Effector memory CD8-positive, alpha-beta T cell (primary cell): ENCODE measurements around the gene ATP12A.

Experiments used
- ATAC-seq: fragments of 150-1000 bp; cut with Tn5 transposase; replicated peaks from 2 replicates; pipeline ENCODE4 v1.10.0; 2021; ENCODE audit warnings: mild to moderate bottlenecking, moderate library complexity
- DNase-seq, 3 experiments: peaks; one replicate each; pipeline ENCODE4 v3.0.0; 2021
- H3K27ac Mint-ChIP-seq, 2 donors: one replicate each; pipeline ENCODE4 v1.8.0; 2022; ENCODE audit warnings: mild to moderate bottlenecking in 2 of 2, mixed read lengths in 2 of 2, moderate library complexity in 2 of 2
- H3K27me3 Mint-ChIP-seq, 2 donors: one replicate each; pipeline ENCODE4 v1.8.0; 2022; ENCODE audit warnings: mixed read lengths in 2 of 2
- H3K36me3 Mint-ChIP-seq: one replicate; pipeline ENCODE4 v1.8.0; 2022; ENCODE audit warnings: mild to moderate bottlenecking, moderate library complexity, mixed read lengths; ENCODE audit not compliant: insufficient read depth
- H3K4me1 Mint-ChIP-seq, 2 donors: one replicate each; pipeline ENCODE4 v1.8.0; 2022; ENCODE audit warnings: low read depth in 2 of 2, mixed read lengths in 2 of 2
- H3K4me3 Mint-ChIP-seq, 2 donors: one replicate each; pipeline ENCODE4 v1.8.0; 2022; ENCODE audit warnings: mild to moderate bottlenecking in 2 of 2, mixed read lengths in 2 of 2, moderate library complexity in 2 of 2
- H3K9me3 Mint-ChIP-seq, 2 donors: one replicate each; pipeline ENCODE4 v1.8.0; 2022; ENCODE audit warnings: mixed read lengths in 2 of 2

The ATP12A gene

GRCh38 chr13:24651718-24652345 is 28.4 kb upstream of the ATP12A start:
- Mint-ChIP-seq H3K36me3 (no peaks in the 10 kb centered on the region), H3K9me3 (no peaks in the 10 kb centered on the region), H3K4me1 (no peaks in the 10 kb centered on the region), H3K4me3 (no peak overlapping the region), H3K27ac (no peak overlapping the region), H3K27me3 (peaks cover 7 to 22% of the 10 kb centered on the region in 2 donors)
- ATAC-seq (no peak), DNase-seq (no peak)

- Mint-ChIP-seq H3K9me3 (no peaks in the 10 kb centered on the region), H3K27me3 (peaks cover 7 to 26% of the 10 kb centered on the region in 2 donors), H3K27ac (no peak overlapping the region), H3K4me3 (no peak overlapping the region), H3K4me1 (no peaks in the 10 kb centered on the region), H3K36me3 (no peaks in the 10 kb centered on the region)
- no peak for ATAC-seq
- no peak for DNase-seq
Observed at GRCh38 chr13:24652359-24652758, 27.8 kb upstream of the ATP12A start.

GRCh38 chr13:24654741-24655140 is 25.5 kb upstream of the ATP12A start:
- Mint-ChIP-seq H3K27ac (no peak overlapping the region), H3K36me3 (no peaks in the 10 kb centered on the region), H3K4me1 (no peaks in the 10 kb centered on the region), H3K9me3 (no peaks in the 10 kb centered on the region), H3K27me3 (peaks cover 7 to 31% of the 10 kb centered on the region in 2 donors), H3K4me3 (no peak overlapping the region)
- no peak for DNase-seq
- no peak for ATAC-seq

GRCh38 chr13:24659239-24659638 is 21.0 kb upstream of the ATP12A start:
- H3K4me1 Mint-ChIP-seq: no peaks in the 10 kb centered on the region
- H3K36me3 Mint-ChIP-seq: no peaks in the 10 kb centered on the region
- no peak overlapping the region for H3K4me3 Mint-ChIP-seq
- no peak for DNase-seq
- H3K27me3 Mint-ChIP-seq: peaks cover 12 to 24% of the 10 kb centered on the region in 2 donors
- H3K27ac Mint-ChIP-seq: peak overlapping the region in 1 of 2 donors; percentile 15
- ATAC-seq: no peak
- no peaks in the 10 kb centered on the region for H3K9me3 Mint-ChIP-seq

GRCh38 chr13:24660023-24660741 is 20.0 kb upstream of the ATP12A start:
- no peaks in the 10 kb centered on the region for H3K36me3 Mint-ChIP-seq
- no peaks in the 10 kb centered on the region for H3K4me1 Mint-ChIP-seq
- H3K27ac Mint-ChIP-seq: peak overlapping the region in 1 of 2 donors; percentile 15
- no peak for ATAC-seq
- H3K4me3 Mint-ChIP-seq: no peak overlapping the region
- no peaks in the 10 kb centered on the region for H3K9me3 Mint-ChIP-seq
- H3K27me3 Mint-ChIP-seq: peaks cover 12 to 24% of the 10 kb centered on the region in 2 donors
- no peak for DNase-seq

- H3K4me3 Mint-ChIP-seq: no peak overlapping the region
- H3K4me1 Mint-ChIP-seq: no peaks in the 10 kb centered on the region
- H3K36me3 Mint-ChIP-seq: no peaks in the 10 kb centered on the region
- no peak overlapping the region for H3K27ac Mint-ChIP-seq
- no peak for ATAC-seq
- DNase-seq: no peak
- no peaks in the 10 kb centered on the region for H3K9me3 Mint-ChIP-seq
- H3K27me3 Mint-ChIP-seq: peaks cover 12 to 24% of the 10 kb centered on the region in 2 donors
Observed at GRCh38 chr13:24661713-24662112, 18.5 kb upstream of the ATP12A start.

GRCh38 chr13:24662195-24663088 is 17.8 kb upstream of the ATP12A start:
- H3K27me3 Mint-ChIP-seq: peaks cover 13 to 23% of the 10 kb centered on the region in 2 donors
- DNase-seq (no peak), ATAC-seq (no peak)
- no peaks in the 10 kb centered on the region for H3K9me3 Mint-ChIP-seq
- H3K27ac Mint-ChIP-seq: no peak overlapping the region
- no peaks in the 10 kb centered on the region for H3K36me3 Mint-ChIP-seq
- H3K4me1 Mint-ChIP-seq: no peaks in the 10 kb centered on the region
- H3K4me3 Mint-ChIP-seq: no peak overlapping the region

GRCh38 chr13:24663089-24663395 is 17.2 kb upstream of the ATP12A start:
- Mint-ChIP-seq H3K4me3 (no peak overlapping the region), H3K36me3 (no peaks in the 10 kb centered on the region), H3K9me3 (no peaks in the 10 kb centered on the region), H3K27ac (no peak overlapping the region), H3K4me1 (no peaks in the 10 kb centered on the region), H3K27me3 (peaks cover 17 to 24% of the 10 kb centered on the region in 2 donors)
- ATAC-seq: no peak
- DNase-seq: no peak

- no peak overlapping the region for H3K4me3 Mint-ChIP-seq
Observed at GRCh38 chr13:24663586-24663985, 16.6 kb upstream of the ATP12A start.

GRCh38 chr13:24664726-24665409 is 15.3 kb upstream of the ATP12A start:
- H3K27me3 Mint-ChIP-seq: peaks cover 17 to 40% of the 10 kb centered on the region in 2 donors

More at GRCh38 chr13:24663586-24663985, 16.6 kb upstream of the ATP12A start:
- H3K27me3 Mint-ChIP-seq: peaks cover 17 to 29% of the 10 kb centered on the region in 2 donors
- no peak for ATAC-seq
- no peak for DNase-seq
- H3K36me3 Mint-ChIP-seq: no peaks in the 10 kb centered on the region
- no peaks in the 10 kb centered on the region for H3K9me3 Mint-ChIP-seq
- H3K4me1 Mint-ChIP-seq: no peaks in the 10 kb centered on the region
- no peak overlapping the region for H3K27ac Mint-ChIP-seq

GRCh38 chr13:24668511-24668910 is 11.7 kb upstream of the ATP12A start:
- Mint-ChIP-seq H3K4me1 (peaks cover 5 to 6% of the 10 kb centered on the region in 2 donors), H3K36me3 (no peaks in the 10 kb centered on the region), H3K27ac (no peak overlapping the region), H3K4me3 (no peak overlapping the region), H3K27me3 (peaks cover 5 to 46% of the 10 kb centered on the region in 2 donors), H3K9me3 (no peaks in the 10 kb centered on the region)
- no peak for ATAC-seq
- no peak for DNase-seq

More at GRCh38 chr13:24664726-24665409, 15.3 kb upstream of the ATP12A start:
- Mint-ChIP-seq H3K4me1 (peaks cover 3 to 5% of the 10 kb centered on the region in 2 donors), H3K36me3 (no peaks in the 10 kb centered on the region), H3K4me3 (no peak overlapping the region), H3K27ac (no peak overlapping the region), H3K9me3 (no peaks in the 10 kb centered on the region)
- no peak for ATAC-seq
- no peak for DNase-seq

- no peak overlapping the region for H3K4me3 Mint-ChIP-seq
- H3K27me3 Mint-ChIP-seq: peaks cover 5 to 47% of the 10 kb centered on the region in 2 donors
- no peak for DNase-seq
- H3K9me3 Mint-ChIP-seq: no peaks in the 10 kb centered on the region
- peaks cover 5 to 6% of the 10 kb centered on the region in 2 donors for H3K4me1 Mint-ChIP-seq
- no peak overlapping the region for H3K27ac Mint-ChIP-seq
- H3K36me3 Mint-ChIP-seq: no peaks in the 10 kb centered on the region
- no peak for ATAC-seq
Observed at GRCh38 chr13:24668955-24669582, 11.1 kb upstream of the ATP12A start.

- Mint-ChIP-seq H3K9me3 (no peaks in the 10 kb centered on the region), H3K27ac (no peak overlapping the region), H3K4me1 (peaks cover 5 to 6% of the 10 kb centered on the region in 2 donors), H3K36me3 (no peaks in the 10 kb centered on the region), H3K4me3 (no peak overlapping the region), H3K27me3 (peaks cover 5 to 58% of the 10 kb centered on the region in 2 donors)
- ATAC-seq (no peak), DNase-seq (no peak)
Observed at GRCh38 chr13:24670174-24670573, 10.0 kb upstream of the ATP12A start.
